GM19467 (cell line): Measurements from ENCODE around the gene KCNN4.
"Not testable (repeated sequence)": the region's sequence is repeated elsewhere in the genome, so short reads cannot be mapped to it uniquely, and the experiment has no call there.

Experiments
- ATAC-seq: cut with Tn5 transposase; IDR thresholded peaks from one replicate; pipeline ENCODE4 v1.9.1; 2021; ENCODE audit warnings: mild to moderate bottlenecking, moderate library complexity; ENCODE audit not compliant: unreplicated experiment

The KCNN4 gene

DNA sequence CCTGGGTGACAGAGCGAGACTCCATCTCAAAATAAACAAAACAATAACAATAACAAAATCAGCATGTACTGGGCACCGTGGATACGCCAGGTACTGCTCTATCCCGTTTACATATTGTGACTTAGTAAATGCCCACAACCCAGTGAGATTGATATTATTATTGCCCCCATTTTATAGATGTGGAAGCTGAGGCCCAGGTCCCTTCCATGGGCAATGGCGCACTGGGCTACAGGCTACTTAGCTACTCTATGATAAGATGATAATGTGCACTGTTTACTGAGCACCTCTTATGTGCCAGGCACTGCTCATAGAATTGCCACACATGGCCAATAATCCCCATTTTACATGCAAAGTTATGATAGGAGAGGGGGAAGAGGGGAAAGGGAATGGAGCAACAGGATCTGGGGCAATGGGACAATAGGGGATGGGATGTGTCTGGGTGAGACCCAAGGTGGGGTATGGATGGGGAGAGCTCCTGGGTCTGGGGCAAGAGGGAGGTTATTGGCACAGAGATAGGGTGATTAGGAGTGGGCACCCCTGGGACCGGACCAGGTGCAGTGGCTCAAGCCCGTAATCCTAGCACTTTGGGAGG is 5.4 kb downstream of the KCNN4 start:
- no peak for ATAC-seq

DNA sequence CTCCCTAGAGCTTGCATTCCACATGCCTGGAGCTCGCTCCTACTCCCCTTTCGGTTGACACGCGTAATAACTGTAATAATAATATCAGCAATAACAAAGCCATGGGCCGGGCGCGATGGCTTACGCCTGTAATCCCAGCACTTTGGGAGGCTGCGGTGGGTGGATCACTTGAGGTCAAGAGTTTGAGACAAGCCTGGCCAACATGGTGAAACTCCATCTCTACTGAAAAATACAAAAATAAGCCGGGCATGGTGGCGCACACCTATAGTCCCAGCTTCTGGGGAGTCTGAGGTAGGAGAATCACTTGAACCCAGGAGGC is 5.9 kb downstream of the KCNN4 start:
- ATAC-seq, result not testable (repeated sequence)

DNA sequence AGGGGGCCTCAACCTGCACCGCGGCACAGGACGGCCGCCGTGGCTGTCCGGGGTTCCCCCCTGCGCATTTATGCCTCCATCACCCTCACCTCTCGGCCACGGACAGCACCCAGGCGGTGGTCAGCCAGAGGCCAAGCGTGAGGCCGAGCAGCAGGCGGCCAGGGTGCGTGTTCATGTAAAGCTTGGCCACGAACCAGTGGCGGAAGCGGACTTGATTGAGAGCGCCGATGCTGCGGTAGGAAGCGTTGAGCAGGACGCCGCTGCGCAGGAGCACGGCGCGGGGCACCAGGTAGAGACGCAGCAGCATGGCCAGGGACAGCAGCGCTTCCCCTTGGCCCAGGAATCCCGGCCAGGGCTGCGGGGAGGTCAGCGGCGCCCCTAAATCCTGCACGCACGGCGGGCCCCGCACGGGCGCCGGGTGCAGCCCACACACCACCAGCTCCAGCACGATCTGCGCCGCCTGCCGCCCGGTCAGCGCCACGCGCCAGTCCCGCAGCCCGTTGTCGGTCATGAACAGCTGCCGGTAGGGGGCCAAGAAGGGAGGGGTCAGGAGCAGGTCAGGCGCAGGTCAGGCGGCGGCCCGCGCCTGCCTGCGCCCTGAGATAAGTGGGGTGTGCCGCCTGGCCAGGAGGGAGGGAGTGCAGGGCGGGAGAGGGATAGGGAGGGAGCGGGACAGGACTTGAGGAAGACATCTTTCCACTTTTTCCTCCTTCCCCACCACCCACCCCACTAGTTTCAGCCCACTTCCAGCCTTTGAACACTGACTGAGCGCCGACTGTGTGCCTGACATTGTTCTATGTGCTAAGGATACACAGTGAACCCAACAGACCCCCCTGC is 6.5 kb downstream of the KCNN4 start:
- no peak for ATAC-seq

- ATAC-seq, result no peak
Measured at GRCh38 chr19:43773725-43774102, 7.1 kb downstream of the KCNN4 start.

GRCh38 chr19:43769256-43769655 is 11.5 kb downstream of the KCNN4 start:
- ATAC-seq, result no peak

DNA sequence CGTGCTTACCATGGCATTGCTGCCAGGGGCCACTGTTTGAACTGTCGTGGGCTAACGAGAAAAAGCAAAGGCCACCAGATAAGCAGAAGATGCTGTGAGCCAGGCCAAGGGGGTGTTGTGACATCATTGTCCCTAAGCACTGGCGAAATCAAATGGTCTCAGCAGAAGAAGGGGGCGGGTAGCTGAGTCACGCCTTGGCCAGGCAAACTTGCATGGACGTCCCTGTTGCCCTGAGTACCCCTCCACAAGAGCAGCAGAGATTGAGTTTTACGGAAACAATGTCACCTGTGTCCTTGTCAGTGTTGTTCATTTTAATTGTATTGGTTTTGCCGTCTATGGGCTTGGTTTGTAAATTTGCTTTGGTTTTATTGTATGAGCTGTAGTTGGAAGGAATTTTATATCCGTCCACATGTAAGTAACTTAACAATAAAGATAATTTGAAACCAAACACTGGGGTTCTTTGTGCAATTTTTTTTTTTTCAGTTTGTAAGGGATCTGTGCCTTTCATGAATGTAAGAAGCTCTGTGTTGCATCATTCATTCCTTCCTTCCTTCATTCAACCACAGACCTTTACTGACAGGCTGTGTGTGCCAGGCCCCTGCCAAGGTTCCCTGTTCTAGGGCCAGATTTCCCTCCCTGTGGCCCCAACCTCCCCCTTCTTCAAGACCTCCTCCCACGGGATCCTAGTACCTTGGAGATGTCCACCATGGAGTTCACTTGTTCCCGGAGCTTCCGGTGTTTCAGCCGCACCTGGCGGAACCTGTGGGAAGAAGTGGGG is 12.3 kb downstream of the KCNN4 start:
- ATAC-seq, result no peak

DNA sequence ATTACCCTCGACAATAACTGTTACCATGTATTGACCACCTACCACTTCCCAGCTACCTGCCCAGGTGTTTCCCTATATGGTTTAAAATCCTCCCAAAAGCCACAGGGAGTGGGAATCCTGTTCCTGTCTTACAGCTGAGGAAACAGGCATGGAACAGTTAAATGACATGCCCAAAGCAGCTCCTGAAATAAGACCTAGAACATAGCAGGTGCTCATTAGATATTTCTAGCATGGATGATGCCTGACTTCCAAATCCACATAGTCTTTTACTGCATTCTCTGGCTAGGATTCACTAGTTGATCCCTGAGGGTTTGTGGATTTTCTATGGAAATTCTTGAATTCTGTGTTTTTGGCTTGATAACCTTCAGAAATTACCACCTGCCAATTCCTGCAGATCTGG is 13.0 kb downstream of the KCNN4 start:
- ATAC-seq, result no peak

GRCh38 chr19:43767316-43767715 is 13.5 kb downstream of the KCNN4 start:
- no peak for ATAC-seq

DNA sequence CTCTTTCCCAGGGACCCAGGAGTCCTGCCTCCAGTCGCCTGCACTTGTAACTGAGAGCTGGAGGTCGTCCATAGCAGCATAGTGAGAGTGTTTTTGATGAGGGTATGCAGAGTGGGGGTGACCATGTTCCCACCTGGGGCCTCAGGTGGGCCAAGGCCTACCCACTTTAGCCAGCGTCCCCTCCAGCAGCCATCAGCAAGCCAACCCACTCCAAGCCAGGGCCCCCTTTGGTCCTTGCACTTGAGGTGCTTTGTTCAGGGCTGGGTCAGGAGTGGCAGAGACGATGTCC is 14.1 kb downstream of the KCNN4 start:
- no peak for ATAC-seq

DNA sequence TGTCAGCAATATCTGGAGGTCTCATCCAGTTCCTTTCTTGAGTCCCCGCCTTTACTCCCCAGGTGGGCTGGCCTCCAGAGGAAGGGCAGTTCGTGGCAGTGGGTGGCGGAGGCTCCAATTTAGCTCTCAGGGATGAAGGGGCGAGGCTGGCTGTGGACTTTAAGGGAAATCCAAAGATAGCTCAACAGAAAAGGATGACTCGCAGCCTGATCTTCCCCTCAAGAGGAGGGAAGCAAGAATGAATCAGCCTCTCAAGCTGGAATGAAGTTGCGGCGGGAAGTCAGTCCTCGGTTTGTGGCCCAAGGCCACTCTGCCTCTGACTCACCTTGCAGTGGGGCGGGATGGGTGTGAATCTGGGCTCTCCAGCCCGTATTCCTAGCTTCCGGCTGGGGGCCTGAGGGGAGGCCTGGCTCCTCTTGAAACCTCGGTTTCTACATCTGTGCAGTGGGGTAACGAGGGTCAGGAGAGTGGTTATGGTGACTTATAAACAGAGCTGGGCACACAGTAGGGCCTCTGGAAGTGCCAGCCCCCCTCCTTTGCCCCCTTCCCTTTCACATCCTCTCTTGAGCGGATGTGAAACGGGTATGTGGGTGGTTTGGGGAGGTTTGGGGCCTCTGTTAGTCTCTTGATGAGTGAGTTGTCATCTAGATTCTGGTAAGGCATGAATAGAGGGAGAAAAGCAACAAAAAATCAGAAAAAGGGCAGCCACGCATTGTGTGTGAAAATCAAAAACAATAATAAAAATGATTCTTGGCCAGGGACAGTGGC is 15.5 kb downstream of the KCNN4 start:
- ATAC-seq, result peak; percentile 64

GRCh38 chr19:43764684-43765083 is 16.1 kb downstream of the KCNN4 start:
- ATAC-seq, result not testable (repeated sequence)

GRCh38 chr19:43763473-43763939 is 17.3 kb downstream of the KCNN4 start:
- ATAC-seq, result no peak

DNA sequence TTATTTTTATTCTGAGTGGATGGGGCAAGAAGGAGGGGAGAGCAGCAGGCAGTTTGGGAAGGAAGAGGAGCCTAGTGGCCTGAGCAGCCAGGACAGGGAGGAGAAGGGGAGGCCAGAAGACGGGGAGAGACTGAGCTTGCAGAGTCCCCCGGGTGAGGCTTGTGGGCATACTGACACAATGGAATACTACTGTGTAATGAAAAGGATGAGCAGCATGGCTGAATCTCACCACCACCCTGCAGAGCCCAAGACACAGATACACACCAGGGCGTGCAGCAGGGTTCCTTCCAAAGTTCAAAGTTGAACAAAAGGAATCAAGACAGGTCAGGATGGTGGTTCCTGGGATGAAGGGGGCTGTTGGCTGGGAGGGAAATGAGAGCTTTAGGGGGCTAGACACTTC is 18.0 kb downstream of the KCNN4 start:
- ATAC-seq, result no peak

DNA sequence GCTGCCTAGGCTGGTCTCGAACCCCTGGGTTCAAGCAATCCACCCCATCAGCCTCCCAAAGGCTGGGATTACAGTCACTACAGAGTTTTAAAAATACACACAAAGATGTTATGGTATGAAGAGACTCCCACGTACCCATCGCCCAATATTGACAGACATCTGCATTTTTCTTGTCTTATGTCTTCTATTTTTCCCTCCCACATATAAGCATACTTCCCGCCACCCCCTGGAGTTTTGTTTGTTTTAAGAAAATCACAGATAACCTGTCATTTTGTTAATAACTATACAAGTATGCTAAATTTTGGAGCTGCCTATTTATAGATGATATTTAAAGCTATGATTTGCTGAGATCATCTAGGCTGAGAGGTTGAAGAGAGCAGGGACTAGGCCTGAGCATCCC is 19.8 kb downstream of the KCNN4 start:
- no peak for ATAC-seq

GRCh38 chr19:43759515-43759914 is 21.3 kb downstream of the KCNN4 start:
- no peak for ATAC-seq

- no peak for ATAC-seq
Measured at GRCh38 chr19:43755256-43755801, 25.4 kb downstream of the KCNN4 start.

DNA sequence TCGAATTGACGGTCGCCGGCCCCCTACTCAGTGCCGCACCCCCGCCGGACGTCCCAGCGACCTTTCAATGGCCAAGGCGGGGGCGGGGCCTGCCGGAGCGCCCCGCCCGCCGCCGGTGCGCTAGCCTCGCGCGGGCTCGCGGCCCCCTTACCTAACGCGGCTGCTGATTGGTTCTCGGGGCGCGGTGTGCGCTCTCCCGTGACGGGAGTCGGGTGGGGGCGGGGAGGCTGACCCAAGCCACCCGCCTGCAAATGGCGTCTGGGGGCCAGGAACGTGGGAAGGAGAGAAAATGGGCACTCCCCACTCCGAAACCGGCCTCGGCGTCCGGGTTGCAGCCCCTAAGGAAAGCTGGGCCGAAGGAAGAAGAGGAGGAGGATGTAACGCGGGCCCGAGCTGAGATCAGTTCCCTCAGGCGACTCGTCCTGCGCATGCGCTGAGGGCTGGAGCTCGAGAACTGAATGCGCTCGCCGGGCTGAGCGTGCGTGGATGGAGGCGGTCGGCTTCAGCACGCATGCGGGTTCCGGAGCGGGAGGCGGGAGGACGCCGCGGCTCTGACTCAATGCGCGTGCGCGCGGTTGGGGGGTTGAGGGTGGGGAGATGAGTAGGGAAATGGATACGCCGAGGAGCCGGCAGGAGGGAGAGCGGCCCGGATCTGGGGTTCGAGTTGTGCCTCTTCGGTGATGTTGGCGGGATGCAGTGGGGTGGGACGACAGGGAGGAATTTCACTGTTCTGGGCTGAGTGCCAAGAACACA is 26.1 kb downstream of the KCNN4 start, which contains the start of gene SMG9:
Gene SMG9 (minus strand): TSS at position 460 of the 753 bp plus-strand sequence. CDS start 4,221 bp downstream, outside the sequence.
- peak; percentile 53 for ATAC-seq

DNA sequence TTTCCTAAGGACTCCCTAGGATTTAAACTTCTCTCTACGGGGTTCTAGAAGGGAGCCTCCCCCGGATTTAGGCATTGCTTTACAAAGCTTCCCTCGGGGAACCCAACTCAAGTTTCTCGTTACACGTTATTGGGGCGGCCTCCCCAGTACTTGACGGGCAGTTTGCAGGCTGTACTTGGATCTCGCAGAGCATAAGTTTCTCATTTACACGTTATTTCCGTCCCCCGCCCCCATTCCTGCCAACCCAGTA is 26.6 kb downstream of the KCNN4 start:
- no peak for ATAC-seq

- ATAC-seq, result no peak
Measured at GRCh38 chr19:43752287-43752875, 28.4 kb downstream of the KCNN4 start.
